Spinal cord (tissue), 10 donors: ENCODE data around the gene KDM7A. TPM values are rescaled to one million over a fixed set of nuclear protein-coding genes. Genes with fewer than 3 reads are reported as not detected.

ENCODE experiments used
- DNase-seq, 6 donors: peaks; one replicate each; pipeline versions ENCODE4 v3.0.0 to v3.0.0-alpha.2; 2013 to 2015; ENCODE audit warnings: low spot score in 6 of 6, low read depth in 4 of 6
- H3K27ac ChIP-seq: one replicate; pipeline ENCODE4 v1.5.1; 2013; ENCODE audit warnings: low read depth, low read length, control low read depth
- H3K27me3 ChIP-seq: one replicate; pipeline ENCODE4 v1.6.1; 2013; ENCODE audit warnings: low read length; ENCODE audit not compliant: control insufficient read depth, insufficient read depth
- H3K36me3 ChIP-seq: one replicate; pipeline ENCODE4 v1.6.1; 2013; ENCODE audit warnings: low read length; ENCODE audit not compliant: control insufficient read depth, insufficient read depth
- H3K4me1 ChIP-seq: one replicate; pipeline ENCODE4 v1.6.1; 2013; ENCODE audit warnings: low read length; ENCODE audit not compliant: control insufficient read depth, insufficient read depth
- H3K4me3 ChIP-seq: one replicate; pipeline ENCODE4 v1.5.1; 2013; ENCODE audit warnings: low read depth, low read length, control low read depth
- H3K9me3 ChIP-seq: one replicate; pipeline ENCODE4 v1.6.1; 2013; ENCODE audit warnings: low read length; ENCODE audit not compliant: control insufficient read depth, insufficient read depth
- WGBS: methylation state at CpG from one replicate; pipeline ENCODE4 v1.1.5; 2013; ENCODE audit warnings: missing lambda C conversion rate; ENCODE audit not compliant: insufficient coverage; 5-methylcytosine and 5-hydroxymethylcytosine counted together
- polyA plus RNA-seq, 2 donors: library from polyadenylated mRNA; unstranded; fragments of 120-200 nt; gene quantifications; one replicate each; pipeline ENCODE4 v1.2.1, GENCODE V29; 2013; ENCODE audit not compliant: insufficient read length in 2 of 2
- total RNA-seq, 2 donors: library from RNA; depleted of rRNA in 1 of 2; stranded (reverse); fragments of 120-200 nt in 1 of 2; fragments of >200 nt in 1 of 2; gene quantifications; one replicate each; pipeline versions ENCODE4 v1.2.3 to v1.2.4, GENCODE V29; 2013 to 2014
- donor health status: healthy.

Gene KDM7A
- total and polyA plus RNA-seq, 4 donors, result 9.1 to 16.8 (median 9.2) TPM

GRCh38 chr7:140078392-140078791, 98.4 kb downstream of the KDM7A start:
- no peaks in the 10 kb centered on the region for H3K4me1 ChIP-seq
- H3K27me3 ChIP-seq, result no peaks in the 10 kb centered on the region
- H3K36me3 ChIP-seq, result no peaks in the 10 kb centered on the region
- H3K27ac ChIP-seq, result no peak overlapping the region
- WGBS, result 85% methylated on average over 4 of the region's 13 CpGs
- H3K9me3 ChIP-seq, result no peaks in the 10 kb centered on the region
- no peak overlapping the region for H3K4me3 ChIP-seq
- no peak for DNase-seq

- 70% methylated on average over 4 of the region's 6 CpGs for WGBS
- Histone ChIP-seq H3K27me3 (no peaks in the 10 kb centered on the region), H3K9me3 (no peaks in the 10 kb centered on the region)
Observed at GRCh38 chr7:140074780-140075179, 102.0 kb downstream of the KDM7A start.

GRCh38 chr7:140070546-140070945, 106.2 kb downstream of the KDM7A start:
- H3K4me1 ChIP-seq, result no peaks in the 10 kb centered on the region
- H3K27me3 ChIP-seq, result no peaks in the 10 kb centered on the region
- DNase-seq, result no peak
- H3K9me3 ChIP-seq, result peaks cover 10% of the 10 kb centered on the region
- H3K36me3 ChIP-seq, result no peaks in the 10 kb centered on the region
- H3K4me3 ChIP-seq, result no peak overlapping the region
- no peak overlapping the region for H3K27ac ChIP-seq

More at GRCh38 chr7:140074780-140075179, 102.0 kb downstream of the KDM7A start:
- Histone ChIP-seq H3K27ac (no peak overlapping the region), H3K4me3 (no peak overlapping the region), H3K4me1 (no peaks in the 10 kb centered on the region), H3K36me3 (no peaks in the 10 kb centered on the region)
- DNase-seq, result no peak

GRCh38 chr7:140069298-140069949, 107.4 kb downstream of the KDM7A start:
- Histone ChIP-seq H3K9me3 (peaks cover 10% of the 10 kb centered on the region), H3K36me3 (no peaks in the 10 kb centered on the region), H3K4me1 (no peaks in the 10 kb centered on the region), H3K4me3 (no peak overlapping the region), H3K27me3 (no peaks in the 10 kb centered on the region), H3K27ac (no peak overlapping the region)
- no peak for DNase-seq
- 97% methylated on average over 3 of the region's 4 CpGs for WGBS

GRCh38 chr7:140068033-140068432, 108.8 kb downstream of the KDM7A start:
- H3K9me3 ChIP-seq, result peaks cover 10% of the 10 kb centered on the region
- no CpG with 5 or more reads among the region's 2 CpGs for WGBS
- H3K4me3 ChIP-seq, result no peak overlapping the region
- H3K4me1 ChIP-seq, result no peaks in the 10 kb centered on the region
- H3K27me3 ChIP-seq, result peaks cover 6% of the 10 kb centered on the region
- no peak for DNase-seq
- H3K36me3 ChIP-seq, result no peaks in the 10 kb centered on the region
- H3K27ac ChIP-seq, result no peak overlapping the region

GRCh38 chr7:140067052-140067451, 109.7 kb downstream of the KDM7A start:
- Histone ChIP-seq H3K4me1 (peaks cover 3% of the 10 kb centered on the region), H3K9me3 (peaks cover 10% of the 10 kb centered on the region), H3K4me3 (no peak overlapping the region), H3K27me3 (peaks cover 8% of the 10 kb centered on the region), H3K27ac (no peak overlapping the region), H3K36me3 (no peaks in the 10 kb centered on the region)
- whole genome bisulfite sequencing, result no CpG with 5 or more reads among the region's 2 CpGs
- DNase-seq, result no peak

GRCh38 chr7:140062528-140063299, 114.1 kb downstream of the KDM7A start, which contains the start of gene PARP12:
Gene PARP12 (minus strand): TSS chr7:140062951. CDS start chr7:140062847, 104 bp downstream.
- Histone ChIP-seq H3K27ac (peak within 1 kb of the TSS; percentile 57), H3K4me1 (peaks cover 8% of the 10 kb centered on the region), H3K27me3 (peaks cover 8% of the 10 kb centered on the region), H3K36me3 (no peaks in the 10 kb centered on the region), H3K9me3 (peaks cover 8% of the 10 kb centered on the region), H3K4me3 (peak within 1 kb of the TSS; percentile 57)
- peak in 5 of 6 donors; percentile 17 to 81 (median 30) for DNase-seq
- under 1% methylated on average over 106 of the region's 106 CpGs for WGBS

- H3K4me1 ChIP-seq, result peaks cover 8% of the 10 kb centered on the region
- no peaks in the 10 kb centered on the region for H3K36me3 ChIP-seq
- DNase-seq, result peak in 1 of 6 donors; percentile 11
- H3K9me3 ChIP-seq, result peaks cover 6% of the 10 kb centered on the region
- WGBS, result 8% methylated on average over 31 of the region's 32 CpGs
- no peak overlapping the region for H3K27ac ChIP-seq
- H3K4me3 ChIP-seq, result peak overlapping the region; percentile 46
- peaks cover 8% of the 10 kb centered on the region for H3K27me3 ChIP-seq
Observed at GRCh38 chr7:140062118-140062527, 114.7 kb downstream of the KDM7A start.

GRCh38 chr7:140061607-140061930, 115.2 kb downstream of the KDM7A start:
- Histone ChIP-seq H3K4me3 (no peak overlapping the region), H3K36me3 (no peaks in the 10 kb centered on the region), H3K27ac (no peak overlapping the region), H3K4me1 (peaks cover 8% of the 10 kb centered on the region), H3K27me3 (peaks cover 8% of the 10 kb centered on the region), H3K9me3 (peaks cover 2% of the 10 kb centered on the region)
- no peak for DNase-seq
- 100% methylated on average over 2 of the region's 2 CpGs for WGBS
